ENCODE measurements around the gene CDX2. TPM values are rescaled to one million over a fixed set of nuclear protein-coding genes. Genes with fewer than 3 reads are reported as not detected.

CDX2 gene
- total and polyA plus RNA-seq, 9 of the 15 experiments (the other 6 are each of a cell fraction or from before 2014, with no cell fraction given) = 0.04 TPM; not detected in 8

- BruUV-seq (replicated peaks) = no TSS peak
- Histone ChIP-seq H3K9me1 (ENCODE audit: control insufficient read depth, insufficient read depth, low read length) (no peaks in the 10 kb centered on the region), H3K4me2 (ENCODE audit: insufficient read depth, low read length) (no peak overlapping the region), H2AFZ (ENCODE audit: low read depth, low read length) (no peak overlapping the region), H3K27me3 (ENCODE audit: control insufficient read depth in 2 of 2, insufficient read depth in 2 of 2, low read length in 2 of 2) (peaks cover 11 to 57% of the 10 kb centered on the region in 2 experiments; a peak in 4 of 5 replicates), H4K20me1 (replicated peaks; ENCODE audit: control insufficient read depth, insufficient read depth, low read length) (no peaks in the 10 kb centered on the region), H3K36me3 (ENCODE audit: control insufficient read depth, insufficient read depth, low read length) (no peaks in the 10 kb centered on the region), H3K27ac (ENCODE audit: extremely low read depth, low read depth, low read length) (no peak overlapping the region), H3K9ac (ENCODE audit: insufficient read depth in 1 of 2, low read depth in 2 of 2, low read length in 2 of 2) (no peak overlapping the region), H3K4me3 (no peak overlapping the region), H3K9me3 (replicated peaks; ENCODE audit: control insufficient read depth, insufficient read depth, low read depth, low read length) (no peaks in the 10 kb centered on the region), H3K79me2 (ENCODE audit: control insufficient read depth, insufficient read depth, low read length) (no peaks in the 10 kb centered on the region), H3K4me1 (replicated peaks in 1 of 2; ENCODE audit: control insufficient read depth in 2 of 2, insufficient read depth in 2 of 2, low read length in 2 of 2) (peaks cover 0 to 9% of the 10 kb centered on the region in 2 experiments; a peak in 2 of 5 replicates)
- ChIA-PET POLR2A (interaction anchor here (0.5 to 0.6 kb wide), 2 partner anchors 11 to 132 kb away, joined by 3 read pairs; no protein-coding TSS in a partner anchor), CTCF (ENCODE audit: low intra/inter-chr PET ratio) (no interaction called here)
- in situ Hi-C loops (cut with MboI) (no loop called here), intact Hi-C loops (cut with micrococcal nuclease) (no loop called here)
- ATAC-seq (no peak), FAIRE-seq (no peak), DNase-seq (ENCODE audit: extremely low read depth in 1 of 4, low spot score in 3 of 4) (no peak)
- WGBS (ENCODE audit: insufficient coverage, low coverage, missing lambda C conversion rate) = 70% methylated on average over 2 of the region's 41 CpGs
- TF ChIP-seq RUNX1 (IDR thresholded peaks at IDR 0.05; ENCODE audit: low read depth) (no peak), SREBF1 (IDR thresholded peaks at IDR 0.05; ENCODE audit: borderline replicate concordance, low read depth, low read length) (no peak), DDX20 (tag; IDR thresholded peaks at IDR 0.05; ENCODE audit: low read depth) (no peak), CHCHD3 (CRISPR knock-in tag; IDR thresholded peaks at IDR 0.05) (no peak), RB1 (IDR thresholded peaks at IDR 0.05; ENCODE audit: low read depth) (no peak), CTCFL (IDR thresholded peaks at IDR 0.05; ENCODE audit: borderline replicate concordance, insufficient read depth, low read depth, low read length, poor library complexity, severe bottlenecking) (no peak), GTF2E2 (tag; IDR thresholded peaks at IDR 0.05) (no peak), PML (IDR thresholded peaks at IDR 0.05; ENCODE audit: low read length) (no peak), FOSL1 (tag; conservative IDR thresholded peaks at IDR 0.05) (no peak), FOS (IDR thresholded peaks at IDR 0.05; ENCODE audit: extremely low read depth, insufficient read length) (no peak), ADNP (tag; IDR thresholded peaks at IDR 0.05) (no peak), ETS1 (conservative IDR thresholded peaks at IDR 0.05; ENCODE audit: control insufficient read depth, low read depth, low read length) (no peak), KDM1A (IDR thresholded peaks at IDR 0.05) (no peak), ELK3 (CRISPR knock-in tag; IDR thresholded peaks at IDR 0.05) (no peak), CREM (IDR thresholded peaks at IDR 0.05; ENCODE audit: low read depth) (no peak), ZNF512 (tag; IDR thresholded peaks at IDR 0.05) (no peak), EP300 (IDR thresholded peaks at IDR 0.05; ENCODE audit: low read length) (no peak)
Observed at GRCh38 chr13:27921421-27921960, 47.6 kb downstream of the CDX2 start.

All from K562 (cell line).